Lower lobe of right lung (tissue), 2 donors: ENCODE data around the gene MON1B. TPM values are rescaled to one million over a fixed set of nuclear protein-coding genes. Genes with fewer than 3 reads are reported as not detected.
"Not testable (repeated sequence)": the region's sequence is repeated elsewhere in the genome, so short reads cannot be mapped to it uniquely, and the experiment has no call there.

Experiments
- ATAC-seq, 2 donors: fragments of 200-7000 bp; cut with Tn5 transposase; one replicate each; pipeline ENCODE4 v1.9.1; 2020 to 2022; ENCODE audit warnings: mild to moderate bottlenecking in 2 of 2, moderate library complexity in 2 of 2
- DNase-seq: peaks from one replicate; pipeline ENCODE4 v3.0.0-alpha.2; 2020
- H3K27ac ChIP-seq: fragments of 200-600 bp; one replicate; pipeline ENCODE4 v1.8.0; 2022
- H3K27me3 ChIP-seq: fragments of 200-600 bp; one replicate; pipeline ENCODE4 v1.8.0; 2022; ENCODE audit warnings: low read depth
- H3K36me3 ChIP-seq: fragments of 200-600 bp; one replicate; pipeline ENCODE4 v1.8.0; 2022; ENCODE audit warnings: mild to moderate bottlenecking
- H3K4me1 ChIP-seq: fragments of 200-600 bp; one replicate; pipeline ENCODE4 v1.8.0; 2022
- H3K4me3 ChIP-seq: fragments of 200-600 bp; one replicate; pipeline ENCODE4 v1.8.0; 2022; ENCODE audit warnings: mild to moderate bottlenecking
- H3K9me3 ChIP-seq: fragments of 200-600 bp; one replicate; pipeline ENCODE4 v1.8.0; 2022
- intact Hi-C: fragments of 100-400 bp; cut with DNase I; formaldehyde crosslinking; loops from one replicate; pipeline ENCODE4 v1.11.0; 2022
- total RNA-seq: library from RNA; stranded (reverse); fragmentation: NEBNext Ultra II Directional; extraction: Animal tissue kit (Norgen Biotek cat#: 25700); gene quantifications from one replicate; pipeline ENCODE4 v1.2.1, GENCODE V29; 2021
- TF ChIP-seq, protein P1 (sequence below): fragments of 200-600 bp; IDR thresholded peaks from one replicate; pipeline ENCODE4 v1.8.0; 2022; ENCODE audit warnings: antibody characterized with exemption, mild to moderate bottlenecking
- donor health status: DM: no; HTN: yes; CAD: no; lungs with severe emphysema.

MON1B gene
- total RNA-seq, 1 donor from 2014 or later = 62.2 TPM

DNA sequence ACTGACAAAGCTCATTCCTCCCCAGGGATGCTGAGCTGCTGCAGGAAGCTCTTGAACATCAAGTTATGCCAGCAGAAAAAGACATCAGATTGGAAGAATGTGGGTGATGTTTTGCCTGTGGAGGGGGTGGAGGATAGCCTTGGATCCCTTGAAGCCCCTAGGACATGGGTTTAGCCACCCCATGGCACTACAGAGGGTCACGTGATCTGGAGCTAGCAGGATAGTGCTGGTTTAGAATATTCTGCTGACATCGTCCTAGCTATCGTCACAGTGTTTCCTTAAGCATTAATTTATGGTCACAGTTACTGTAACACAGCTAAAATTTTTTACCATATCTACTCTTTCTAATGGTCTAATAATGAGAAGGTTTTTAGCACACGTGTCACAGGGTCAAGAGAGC is 20.2 kb upstream of the MON1B start:
- no peak for DNase-seq
- Histone ChIP-seq H3K27ac (no peak overlapping the region), H3K9me3 (no peaks in the 10 kb centered on the region), H3K4me1 (no peaks in the 10 kb centered on the region), H3K4me3 (no peak overlapping the region), H3K27me3 (peaks cover 11% of the 10 kb centered on the region), H3K36me3 (no peaks in the 10 kb centered on the region)
- no peak for ATAC-seq
- TF ChIP-seq, protein P1, sequence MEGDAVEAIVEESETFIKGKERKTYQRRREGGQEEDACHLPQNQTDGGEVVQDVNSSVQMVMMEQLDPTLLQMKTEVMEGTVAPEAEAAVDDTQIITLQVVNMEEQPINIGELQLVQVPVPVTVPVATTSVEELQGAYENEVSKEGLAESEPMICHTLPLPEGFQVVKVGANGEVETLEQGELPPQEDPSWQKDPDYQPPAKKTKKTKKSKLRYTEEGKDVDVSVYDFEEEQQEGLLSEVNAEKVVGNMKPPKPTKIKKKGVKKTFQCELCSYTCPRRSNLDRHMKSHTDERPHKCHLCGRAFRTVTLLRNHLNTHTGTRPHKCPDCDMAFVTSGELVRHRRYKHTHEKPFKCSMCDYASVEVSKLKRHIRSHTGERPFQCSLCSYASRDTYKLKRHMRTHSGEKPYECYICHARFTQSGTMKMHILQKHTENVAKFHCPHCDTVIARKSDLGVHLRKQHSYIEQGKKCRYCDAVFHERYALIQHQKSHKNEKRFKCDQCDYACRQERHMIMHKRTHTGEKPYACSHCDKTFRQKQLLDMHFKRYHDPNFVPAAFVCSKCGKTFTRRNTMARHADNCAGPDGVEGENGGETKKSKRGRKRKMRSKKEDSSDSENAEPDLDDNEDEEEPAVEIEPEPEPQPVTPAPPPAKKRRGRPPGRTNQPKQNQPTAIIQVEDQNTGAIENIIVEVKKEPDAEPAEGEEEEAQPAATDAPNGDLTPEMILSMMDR = no peak
- intact Hi-C loops = loop anchor here (10.0 kb wide), 1 partner anchor 1376 kb away; no protein-coding TSS in a partner anchor

DNA sequence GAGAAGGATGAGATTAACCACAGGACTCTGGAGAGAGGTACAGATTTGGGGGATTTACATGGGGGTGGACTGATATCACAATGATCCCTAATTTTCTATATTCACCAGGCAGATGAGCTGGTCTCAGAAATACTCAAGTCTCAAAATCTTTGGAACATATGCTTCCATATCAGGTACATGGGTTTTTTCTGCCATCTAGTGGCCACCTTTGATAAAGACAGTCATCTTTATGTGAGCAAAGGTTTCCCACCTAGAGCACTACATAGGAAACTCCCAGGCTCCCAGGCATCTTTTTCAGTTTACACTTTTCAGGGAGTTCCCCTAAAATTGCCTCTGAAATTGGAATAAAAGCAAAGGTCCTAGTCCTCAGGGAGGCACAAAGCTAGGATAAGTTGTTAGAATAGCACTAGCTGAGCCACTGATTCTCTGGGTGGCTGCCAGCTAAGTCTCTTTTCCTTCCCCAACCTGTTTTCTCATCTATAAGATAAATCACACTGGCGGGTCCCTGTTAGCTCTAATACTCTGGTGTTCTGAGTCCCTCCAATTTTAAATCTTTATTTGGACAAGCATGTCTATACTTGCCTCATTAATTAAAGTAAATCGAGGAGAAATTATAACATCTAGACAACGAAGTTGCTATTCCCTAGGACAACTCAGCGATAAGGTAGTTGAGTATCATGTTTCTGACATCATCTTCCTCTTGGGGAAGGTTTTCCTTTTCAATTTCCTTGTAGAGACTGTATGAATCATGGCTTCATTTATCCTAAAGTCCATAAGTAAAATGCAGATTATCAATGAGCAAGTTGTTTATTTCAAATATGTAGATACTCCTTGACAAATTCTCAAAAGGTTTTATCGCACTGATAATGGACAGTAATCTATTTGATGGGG is 19.0 kb upstream of the MON1B start:
- no peaks in the 10 kb centered on the region for H3K36me3 ChIP-seq
- peaks cover 11% of the 10 kb centered on the region for H3K27me3 ChIP-seq
- no peak overlapping the region for H3K4me3 ChIP-seq
- H3K4me1 ChIP-seq = no peaks in the 10 kb centered on the region
- ATAC-seq (peak; percentile 78 to 85), DNase-seq (no peak)
- H3K9me3 ChIP-seq = no peaks in the 10 kb centered on the region
- intact Hi-C loops = loop anchor here (10.0 kb wide), 1 partner anchor 1377 kb away; no protein-coding TSS in a partner anchor
- TF ChIP-seq, protein P1 = peak; percentile 69
- no peak overlapping the region for H3K27ac ChIP-seq

DNA sequence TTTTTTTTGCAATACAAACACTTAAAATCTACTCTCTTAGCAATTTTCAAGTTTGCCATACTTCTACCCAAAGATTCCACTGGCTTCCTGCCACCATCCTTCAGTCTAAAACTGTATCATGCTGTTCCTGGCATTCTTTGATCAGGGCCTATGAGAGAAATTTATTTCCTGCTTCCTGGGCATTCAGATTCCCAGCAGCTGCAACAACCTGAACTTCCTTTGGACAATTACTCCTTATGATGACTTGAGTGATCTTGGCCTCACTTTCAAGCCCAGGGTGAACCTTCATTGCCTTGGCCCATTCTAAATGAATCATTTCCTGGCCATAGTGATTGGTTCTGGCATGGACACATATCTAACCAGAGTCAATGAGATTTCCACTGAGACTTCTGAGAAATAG is 18.0 kb upstream of the MON1B start:
- intact Hi-C loops = loop anchor here (10.0 kb wide), 1 partner anchor 1378 kb away; no protein-coding TSS in a partner anchor
- TF ChIP-seq, protein P1 = no peak
- ATAC-seq = peak; percentile 50 to 61
- Histone ChIP-seq H3K27me3 (peaks cover 11% of the 10 kb centered on the region), H3K36me3 (no peaks in the 10 kb centered on the region), H3K27ac (no peak overlapping the region), H3K4me3 (no peak overlapping the region), H3K4me1 (no peaks in the 10 kb centered on the region), H3K9me3 (no peaks in the 10 kb centered on the region)
- no peak for DNase-seq

DNA sequence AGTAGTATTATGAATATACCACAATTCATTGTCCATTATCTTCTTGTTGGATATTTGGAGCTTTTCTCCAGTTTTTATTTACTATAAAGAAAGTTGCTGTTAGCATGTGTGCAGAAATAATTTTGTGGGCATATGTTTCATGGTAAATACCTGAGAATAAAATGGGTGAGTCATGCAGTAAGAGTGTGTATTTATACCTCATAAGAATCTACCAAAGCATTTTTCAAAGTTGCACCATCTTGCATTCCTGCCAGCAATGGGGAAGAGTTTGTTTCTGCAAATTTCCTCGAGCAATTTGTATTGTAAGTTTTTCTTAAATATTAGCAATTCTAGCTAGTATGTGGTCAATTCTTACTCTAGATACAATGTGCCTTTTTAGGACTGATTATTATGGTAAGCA is 7.9 kb upstream of the MON1B start:
- no peaks in the 10 kb centered on the region for H3K9me3 ChIP-seq
- no peaks in the 10 kb centered on the region for H3K4me1 ChIP-seq
- H3K27ac ChIP-seq = no peak overlapping the region
- no peak overlapping the region for H3K4me3 ChIP-seq
- intact Hi-C loops = no loop called here
- ATAC-seq (no peak), DNase-seq (no peak)
- TF ChIP-seq, protein P1 = no peak
- H3K36me3 ChIP-seq = no peaks in the 10 kb centered on the region
- no peaks in the 10 kb centered on the region for H3K27me3 ChIP-seq

DNA sequence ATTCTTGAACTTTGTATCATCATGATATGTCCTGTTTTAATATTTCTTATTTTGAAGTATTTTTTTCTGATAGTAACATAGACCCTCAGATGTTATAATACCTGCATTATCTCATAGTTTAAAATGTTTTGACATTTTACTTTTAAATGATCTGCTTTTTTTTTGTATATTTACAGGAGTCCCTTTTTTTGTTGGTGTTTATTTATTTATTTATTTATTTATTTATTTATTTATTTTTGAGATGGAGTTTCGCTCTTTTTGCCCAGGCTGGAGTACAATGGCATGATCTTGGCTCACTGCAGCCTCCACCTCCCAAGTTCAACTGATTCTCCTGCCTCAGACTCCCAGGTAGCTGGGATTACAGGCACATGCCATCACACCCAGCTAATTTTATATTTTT is 4.7 kb upstream of the MON1B start:
- H3K27me3 ChIP-seq, intact Hi-C loops, H3K4me3 ChIP-seq, H3K36me3 ChIP-seq, H3K4me1 ChIP-seq, ATAC-seq, DNase-seq, H3K9me3 ChIP-seq, H3K27ac ChIP-seq: not testable (repeated sequence)

DNA sequence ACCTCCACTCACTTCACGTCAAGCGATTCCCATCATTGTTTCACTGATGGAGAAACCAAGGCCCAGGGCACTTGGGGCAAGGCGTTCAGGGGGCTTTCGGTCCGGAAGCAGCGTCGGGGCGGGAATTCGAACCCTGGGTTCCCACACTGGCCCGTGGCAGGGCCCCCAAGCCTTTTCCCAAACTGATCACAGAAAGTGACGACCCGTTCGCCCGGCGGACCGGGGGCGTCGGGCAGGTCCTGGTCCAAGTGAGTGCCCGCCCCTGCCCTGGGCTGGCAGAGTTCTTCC is 856 bp upstream of the MON1B start:
- Histone ChIP-seq H3K27ac (peak overlapping the region; percentile 99), H3K4me3 (peak overlapping the region; percentile 94), H3K27me3 (no peaks in the 10 kb centered on the region), H3K4me1 (peaks cover 25% of the 10 kb centered on the region), H3K9me3 (no peaks in the 10 kb centered on the region), H3K36me3 (peaks cover 22% of the 10 kb centered on the region)
- TF ChIP-seq, protein P1 = no peak
- ATAC-seq (no peak), DNase-seq (no peak)
- intact Hi-C loops = no loop called here
